ENCODE results near the gene LRRC4C. TPM values are rescaled to one million over a fixed set of nuclear protein-coding genes. Genes with fewer than 3 reads are reported as not detected.

LRRC4C gene
- total RNA-seq, 2 experiments from 2014 or later: not detected

DNA sequence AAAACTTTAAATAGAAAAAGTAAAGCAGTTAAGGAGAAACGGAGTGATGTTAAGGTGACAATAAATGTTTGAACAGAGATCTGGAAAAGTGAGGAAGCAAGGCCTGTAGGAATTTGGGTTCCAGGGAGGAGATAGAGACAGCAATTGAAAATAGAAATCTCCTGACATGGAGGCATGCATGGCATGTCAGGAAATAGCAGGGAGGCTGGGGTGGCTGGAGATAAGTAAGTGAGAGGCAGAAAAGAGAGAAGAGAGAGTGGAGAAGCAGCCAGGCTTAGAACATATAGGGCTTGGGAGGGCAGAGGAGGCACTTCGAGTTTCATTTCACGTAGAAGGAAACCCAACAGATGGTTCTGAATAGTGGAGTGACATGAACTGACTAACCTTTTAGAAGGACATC, 185.5 kb downstream of the LRRC4C start:
- CTCF ChIA-PET: no interaction called here
- no peaks in the 10 kb centered on the region for H3K36me3 Mint-ChIP-seq (ENCODE audit: low read depth)
- no peaks in the 10 kb centered on the region for H3K4me1 Mint-ChIP-seq (ENCODE audit: low read depth)
- no peaks in the 10 kb centered on the region for H3K36me3 ChIP-seq (ENCODE audit: insufficient read depth, low read length)
- intact Hi-C loops (cut with DNase I, micrococcal nuclease): no loop called here
- no peak for DNase-seq
- H3K9me3 Mint-ChIP-seq: peaks cover 7% of the 10 kb centered on the region
- H3K4me1 ChIP-seq (ENCODE audit: insufficient read depth, low read length): no peaks in the 10 kb centered on the region
- peaks cover 7% of the 10 kb centered on the region in 2 experiments for H3K9me3 ChIP-seq (ENCODE audit: control insufficient read depth in 1 of 2, insufficient read depth in 1 of 2, low read length in 2 of 2)
- TF ChIP-seq, protein P1, sequence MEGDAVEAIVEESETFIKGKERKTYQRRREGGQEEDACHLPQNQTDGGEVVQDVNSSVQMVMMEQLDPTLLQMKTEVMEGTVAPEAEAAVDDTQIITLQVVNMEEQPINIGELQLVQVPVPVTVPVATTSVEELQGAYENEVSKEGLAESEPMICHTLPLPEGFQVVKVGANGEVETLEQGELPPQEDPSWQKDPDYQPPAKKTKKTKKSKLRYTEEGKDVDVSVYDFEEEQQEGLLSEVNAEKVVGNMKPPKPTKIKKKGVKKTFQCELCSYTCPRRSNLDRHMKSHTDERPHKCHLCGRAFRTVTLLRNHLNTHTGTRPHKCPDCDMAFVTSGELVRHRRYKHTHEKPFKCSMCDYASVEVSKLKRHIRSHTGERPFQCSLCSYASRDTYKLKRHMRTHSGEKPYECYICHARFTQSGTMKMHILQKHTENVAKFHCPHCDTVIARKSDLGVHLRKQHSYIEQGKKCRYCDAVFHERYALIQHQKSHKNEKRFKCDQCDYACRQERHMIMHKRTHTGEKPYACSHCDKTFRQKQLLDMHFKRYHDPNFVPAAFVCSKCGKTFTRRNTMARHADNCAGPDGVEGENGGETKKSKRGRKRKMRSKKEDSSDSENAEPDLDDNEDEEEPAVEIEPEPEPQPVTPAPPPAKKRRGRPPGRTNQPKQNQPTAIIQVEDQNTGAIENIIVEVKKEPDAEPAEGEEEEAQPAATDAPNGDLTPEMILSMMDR (IDR thresholded peaks at IDR 0.05): no peak
- H3K27ac Mint-ChIP-seq: no peak overlapping the region
- no peaks in the 10 kb centered on the region for H3K27me3 Mint-ChIP-seq
- no peaks in the 10 kb centered on the region for H3K27me3 ChIP-seq (ENCODE audit: control insufficient read depth in 1 of 2, insufficient read depth in 2 of 2, low read length in 2 of 2)
- POLR2A ChIA-PET: no interaction called here
- no peak overlapping the region for H3K27ac ChIP-seq (ENCODE audit: low read depth in 1 of 2, low read length in 2 of 2)
- no peak overlapping the region for H3K4me3 Mint-ChIP-seq
- no peak overlapping the region for H3K4me3 ChIP-seq (ENCODE audit: low read length)
- no peak for ATAC-seq (ENCODE audit: poor library complexity)

DNA sequence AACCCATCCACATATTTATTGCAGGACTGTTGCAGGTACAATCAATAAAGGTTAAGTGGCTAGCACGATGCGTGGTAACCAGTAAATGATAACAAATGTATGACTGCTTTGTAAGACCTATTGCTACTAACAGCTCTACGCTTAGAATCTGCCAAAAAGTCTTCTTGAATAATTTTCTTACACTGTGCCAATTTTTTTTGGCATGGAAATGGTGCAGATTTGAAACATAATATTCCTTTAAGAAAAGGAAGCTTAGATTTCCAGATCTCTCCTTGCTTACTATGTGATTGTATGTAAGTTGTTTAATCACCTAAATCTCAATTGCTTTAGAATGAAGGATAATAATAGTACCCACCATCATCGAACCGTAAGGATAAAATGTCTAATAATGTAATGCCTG, 192.0 kb downstream of the LRRC4C start:
- Histone ChIP-seq H3K4me3 (ENCODE audit: low read length) (no peak overlapping the region), H3K27ac (ENCODE audit: low read depth in 1 of 2, low read length in 2 of 2) (no peak overlapping the region), H3K9me3 (ENCODE audit: control insufficient read depth in 1 of 2, insufficient read depth in 1 of 2, low read length in 2 of 2) (peaks cover 0 to 7% of the 10 kb centered on the region in 2 experiments), H3K4me1 (ENCODE audit: insufficient read depth, low read length) (no peaks in the 10 kb centered on the region), H3K27me3 (ENCODE audit: control insufficient read depth in 1 of 2, insufficient read depth in 2 of 2, low read length in 2 of 2) (no peaks in the 10 kb centered on the region), H3K36me3 (ENCODE audit: insufficient read depth, low read length) (no peaks in the 10 kb centered on the region)
- intact Hi-C loops (cut with DNase I, micrococcal nuclease): no loop called here
- no peak overlapping the region for H3K4me3 Mint-ChIP-seq
- no peaks in the 10 kb centered on the region for H3K4me1 Mint-ChIP-seq (ENCODE audit: low read depth)
- H3K9me3 Mint-ChIP-seq: peaks cover 4% of the 10 kb centered on the region
- POLR2A ChIA-PET: interaction anchor here (0.6 kb wide), 1 partner anchor 410 kb away, joined by 3 read pairs; no protein-coding TSS in a partner anchor
- no peaks in the 10 kb centered on the region for H3K36me3 Mint-ChIP-seq (ENCODE audit: low read depth)
- TF ChIP-seq, protein P1 (IDR thresholded peaks at IDR 0.05): no peak
- CTCF ChIA-PET: no interaction called here
- ATAC-seq (ENCODE audit: poor library complexity) (no peak), DNase-seq (no peak)
- no peaks in the 10 kb centered on the region for H3K27me3 Mint-ChIP-seq
- no peak overlapping the region for H3K27ac Mint-ChIP-seq

DNA sequence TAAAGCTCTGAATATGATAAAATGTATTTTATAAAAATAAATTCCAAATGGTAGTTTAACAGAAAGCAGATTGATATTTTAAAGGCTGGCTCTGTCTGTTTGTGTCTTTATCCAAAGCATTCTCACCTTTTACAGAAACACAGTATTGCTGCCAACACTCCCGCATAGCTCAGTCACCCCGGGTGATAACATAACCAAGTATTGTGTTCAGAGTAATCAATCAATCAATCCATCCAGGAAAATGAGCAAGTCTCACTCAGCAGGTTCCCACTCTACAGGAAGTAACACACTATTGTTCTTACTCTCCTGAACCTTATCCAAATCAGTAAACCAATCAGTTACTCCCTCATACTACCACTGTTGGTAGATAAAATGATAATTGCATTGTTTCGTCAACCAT, 203.4 kb downstream of the LRRC4C start:
- Histone ChIP-seq H3K4me1 (ENCODE audit: insufficient read depth, low read length) (no peaks in the 10 kb centered on the region), H3K4me3 (ENCODE audit: low read length) (no peak overlapping the region), H3K36me3 (ENCODE audit: insufficient read depth, low read length) (no peaks in the 10 kb centered on the region), H3K27me3 (ENCODE audit: control insufficient read depth in 1 of 2, insufficient read depth in 2 of 2, low read length in 2 of 2) (no peaks in the 10 kb centered on the region), H3K9me3 (ENCODE audit: control insufficient read depth in 1 of 2, insufficient read depth in 1 of 2, low read length in 2 of 2) (no peaks in the 10 kb centered on the region), H3K27ac (ENCODE audit: low read depth in 1 of 2, low read length in 2 of 2) (no peak overlapping the region)
- intact Hi-C loops (cut with DNase I, micrococcal nuclease): no loop called here
- Mint-ChIP-seq H3K36me3 (ENCODE audit: low read depth) (no peaks in the 10 kb centered on the region), H3K4me3 (no peak overlapping the region), H3K4me1 (ENCODE audit: low read depth) (no peaks in the 10 kb centered on the region), H3K9me3 (peaks cover 9% of the 10 kb centered on the region), H3K27ac (no peak overlapping the region), H3K27me3 (no peaks in the 10 kb centered on the region)
- no peak for ATAC-seq (ENCODE audit: poor library complexity)
- no peak for DNase-seq
- CTCF ChIA-PET: no interaction called here
- POLR2A ChIA-PET: no interaction called here
- TF ChIP-seq, protein P1 (IDR thresholded peaks at IDR 0.05): no peak

All from CD4-positive, alpha-beta T cell (primary cell).